Smooth muscle cell (in vitro differentiated cells): ENCODE data around the gene SPTBN4. TPM values are rescaled to one million over a fixed set of nuclear protein-coding genes. Genes with fewer than 3 reads are reported as not detected.
"Not testable (repeated sequence)": the region's sequence is repeated elsewhere in the genome, so short reads cannot be mapped to it uniquely, and the experiment has no call there.

Experiments
- DNase-seq: peaks from one replicate; lab custom pipeline; 2025; ENCODE audit not compliant: unreplicated experiment; lab: John Stamatoyannopoulos, UW
- H2AFZ ChIP-seq: fragments of 200-600 bp; sonication (generic); 2 replicates; pipeline ENCODE4 v1.6.0; 2016; ENCODE audit warnings: antibody characterized with exemption, low read depth, mild to moderate bottlenecking
- H3F3A ChIP-seq: fragments of 200-600 bp; sonication (generic); 2 replicates; pipeline ENCODE4 v1.6.0; 2017; ENCODE audit warnings: antibody characterized with exemption, low read depth
- H3K27ac ChIP-seq: fragments of 200-600 bp; sonication (generic); 2 replicates; pipeline ENCODE4 v1.5.1; 2016; ENCODE audit warnings: low read depth, mild to moderate bottlenecking
- H3K27me3 ChIP-seq: fragments of 200-600 bp; sonication (generic); 2 replicates; pipeline ENCODE4 v1.6.1; 2016; ENCODE audit warnings: low read depth, mild to moderate bottlenecking
- H3K36me3 ChIP-seq: fragments of 200-600 bp; sonication (generic); 2 replicates; pipeline ENCODE4 v1.5.1; 2016; ENCODE audit warnings: low read depth
- H3K4me1 ChIP-seq: fragments of 200-600 bp; sonication (generic); 2 replicates; pipeline ENCODE4 v1.5.1; 2016; ENCODE audit warnings: low read depth
- H3K4me2 ChIP-seq: fragments of 200-600 bp; sonication (generic); 2 replicates; pipeline ENCODE4 v1.6.0; 2016; ENCODE audit warnings: mild to moderate bottlenecking
- H3K4me3 ChIP-seq: fragments of 200-600 bp; sonication (generic); 2 replicates; pipeline ENCODE4 v1.5.1; 2016; ENCODE audit warnings: mild to moderate bottlenecking
- H3K79me2 ChIP-seq: fragments of 200-600 bp; sonication (generic); 2 replicates; pipeline ENCODE4 v1.6.0; 2016; ENCODE audit warnings: low read depth, mild to moderate bottlenecking
- H3K9ac ChIP-seq: fragments of 200-600 bp; sonication (generic); 2 replicates; pipeline ENCODE4 v1.6.0; 2016; ENCODE audit warnings: low read depth
- H3K9me3 ChIP-seq: fragments of 200-600 bp; sonication (generic); replicated peaks from 2 replicates; pipeline ENCODE4 v1.5.1; 2016; ENCODE audit warnings: low read depth
- H4K20me1 ChIP-seq: fragments of 200-600 bp; sonication (generic); 2 replicates; pipeline ENCODE4 v1.6.0; 2016; ENCODE audit warnings: low read depth
- WGBS: methylation state at CpG from one replicate; pipeline ENCODE4 v1.1.7; 2016; ENCODE audit warnings: low lambda C conversion rate; 5-methylcytosine and 5-hydroxymethylcytosine counted together
- polyA plus RNA-seq: library from polyadenylated mRNA; unstranded; fragments of >200 nt; fragmentation: Nextera tagmentation; extraction: Ambion mirVana; gene quantifications from 2 replicates; pipeline ENCODE4 v1.2.1, GENCODE V29; 2016
- total RNA-seq: library from RNA; depleted of rRNA; stranded (reverse); fragments of >200 nt; gene quantifications from 2 replicates; pipeline ENCODE4 v1.2.3, GENCODE V29; 2014
- TF ChIP-seq, protein P1 (sequence below): fragments of 200-600 bp; sonication (generic); IDR thresholded peaks from 2 replicates; pipeline ENCODE4 v1.5.1; 2017; ENCODE audit warnings: borderline replicate concordance, mild to moderate bottlenecking, antibody characterized with exemption; ENCODE audit not compliant: insufficient read depth, poor library complexity, severe bottlenecking

Gene SPTBN4
- total and polyA plus RNA-seq, 2 experiments from 2014 or later: 1.0 to 1.2 TPM

DNA sequence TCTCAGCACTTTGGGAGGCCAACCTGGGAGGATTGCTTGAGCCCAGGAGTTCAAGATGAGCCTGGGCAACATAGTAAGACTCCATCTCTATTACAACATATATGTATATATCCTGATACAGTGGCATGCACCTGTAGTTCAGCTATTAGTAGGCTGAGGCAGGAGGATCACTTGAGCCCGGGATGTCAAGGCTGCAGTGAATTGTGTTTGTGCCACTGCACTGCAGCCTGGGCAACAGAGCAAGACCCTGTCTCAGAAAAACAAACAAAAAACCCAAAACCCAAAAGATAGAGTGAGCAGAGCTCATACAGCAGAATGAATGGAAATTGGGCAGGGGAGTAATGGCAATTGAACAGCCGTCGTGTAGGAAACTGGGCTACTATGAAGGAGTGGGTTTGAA, 92.6 kb downstream of the SPTBN4 start:
- H3K9me3 ChIP-seq: no peaks in the 10 kb centered on the region
- H2AFZ ChIP-seq: no peak overlapping the region
- H3K36me3 ChIP-seq: no peaks in the 10 kb centered on the region
- DNase-seq: no peak
- no peaks in the 10 kb centered on the region for H3F3A ChIP-seq
- no peaks in the 10 kb centered on the region for H3K4me1 ChIP-seq
- H3K27ac ChIP-seq: no peak overlapping the region
- H4K20me1 ChIP-seq: no peaks in the 10 kb centered on the region
- no peak overlapping the region for H3K4me3 ChIP-seq
- H3K4me2 ChIP-seq: no peak overlapping the region
- H3K27me3 ChIP-seq: peaks cover 57% of the 10 kb centered on the region
- WGBS: 87% methylated on average over 3 of the region's 3 CpGs
- no peaks in the 10 kb centered on the region for H3K79me2 ChIP-seq
- TF ChIP-seq, protein P1, sequence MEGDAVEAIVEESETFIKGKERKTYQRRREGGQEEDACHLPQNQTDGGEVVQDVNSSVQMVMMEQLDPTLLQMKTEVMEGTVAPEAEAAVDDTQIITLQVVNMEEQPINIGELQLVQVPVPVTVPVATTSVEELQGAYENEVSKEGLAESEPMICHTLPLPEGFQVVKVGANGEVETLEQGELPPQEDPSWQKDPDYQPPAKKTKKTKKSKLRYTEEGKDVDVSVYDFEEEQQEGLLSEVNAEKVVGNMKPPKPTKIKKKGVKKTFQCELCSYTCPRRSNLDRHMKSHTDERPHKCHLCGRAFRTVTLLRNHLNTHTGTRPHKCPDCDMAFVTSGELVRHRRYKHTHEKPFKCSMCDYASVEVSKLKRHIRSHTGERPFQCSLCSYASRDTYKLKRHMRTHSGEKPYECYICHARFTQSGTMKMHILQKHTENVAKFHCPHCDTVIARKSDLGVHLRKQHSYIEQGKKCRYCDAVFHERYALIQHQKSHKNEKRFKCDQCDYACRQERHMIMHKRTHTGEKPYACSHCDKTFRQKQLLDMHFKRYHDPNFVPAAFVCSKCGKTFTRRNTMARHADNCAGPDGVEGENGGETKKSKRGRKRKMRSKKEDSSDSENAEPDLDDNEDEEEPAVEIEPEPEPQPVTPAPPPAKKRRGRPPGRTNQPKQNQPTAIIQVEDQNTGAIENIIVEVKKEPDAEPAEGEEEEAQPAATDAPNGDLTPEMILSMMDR: no peak
- no peak overlapping the region for H3K9ac ChIP-seq

DNA sequence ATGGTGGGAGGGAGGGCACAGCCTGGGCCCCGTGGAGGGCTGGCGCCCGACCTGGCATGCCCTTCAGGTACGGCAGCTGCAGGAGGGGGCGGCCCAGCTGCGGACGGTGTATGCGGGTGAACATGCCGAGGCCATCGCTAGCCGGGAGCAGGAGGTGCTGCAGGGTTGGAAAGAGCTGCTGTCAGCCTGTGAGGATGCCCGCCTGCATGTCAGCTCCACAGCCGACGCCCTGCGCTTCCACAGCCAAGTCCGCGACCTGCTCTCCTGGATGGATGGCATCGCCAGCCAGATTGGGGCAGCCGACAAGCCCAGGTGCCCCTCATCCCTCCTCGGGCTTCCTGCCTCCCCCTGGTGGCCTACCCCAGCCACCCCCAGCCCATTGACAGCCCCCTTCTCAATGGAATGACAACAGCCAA, 93.3 kb downstream of the SPTBN4 start:
- no peak overlapping the region for H3K27ac ChIP-seq
- DNase-seq: no peak
- 88% methylated on average over 12 of the region's 20 CpGs for WGBS
- H3K4me1 ChIP-seq: no peaks in the 10 kb centered on the region
- H3K79me2 ChIP-seq: no peaks in the 10 kb centered on the region
- H3K4me2 ChIP-seq: no peak overlapping the region
- peaks cover 57% of the 10 kb centered on the region for H3K27me3 ChIP-seq
- H3F3A ChIP-seq: no peaks in the 10 kb centered on the region
- no peak overlapping the region for H2AFZ ChIP-seq
- TF ChIP-seq, protein P1: no peak
- H3K9ac ChIP-seq: no peak overlapping the region
- H4K20me1 ChIP-seq: no peaks in the 10 kb centered on the region
- no peak overlapping the region for H3K4me3 ChIP-seq
- H3K36me3 ChIP-seq: no peaks in the 10 kb centered on the region
- H3K9me3 ChIP-seq: no peaks in the 10 kb centered on the region

DNA sequence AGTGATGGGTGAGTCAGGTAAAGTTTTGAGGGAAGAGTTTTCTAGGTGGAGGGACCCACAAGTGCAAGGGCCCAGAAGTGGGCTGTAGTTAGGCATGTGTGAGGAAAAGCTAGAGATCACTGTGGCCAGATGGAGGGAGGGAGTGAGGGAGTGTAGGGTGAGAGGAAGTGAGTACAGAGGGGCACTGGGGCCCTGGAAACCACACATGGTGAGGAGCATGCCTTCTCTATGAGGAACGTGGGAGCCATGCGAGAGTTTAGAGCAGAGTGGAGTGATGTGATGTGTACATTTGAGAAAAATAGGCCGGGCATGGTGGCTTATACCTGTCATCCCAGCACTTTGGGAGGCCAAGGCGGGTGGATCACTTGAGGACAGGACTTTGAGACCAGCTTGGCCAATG, 95.1 kb downstream of the SPTBN4 start:
- TF ChIP-seq, protein P1: no peak
- Histone ChIP-seq H3K9ac (no peak overlapping the region), H4K20me1 (no peaks in the 10 kb centered on the region), H3K36me3 (no peaks in the 10 kb centered on the region), H3K79me2 (no peaks in the 10 kb centered on the region), H3K9me3 (no peaks in the 10 kb centered on the region), H3F3A (no peaks in the 10 kb centered on the region), H3K27ac (no peak overlapping the region), H3K27me3 (peaks cover 65% of the 10 kb centered on the region), H2AFZ (no peak overlapping the region), H3K4me1 (no peaks in the 10 kb centered on the region), H3K4me3 (no peak overlapping the region), H3K4me2 (no peak overlapping the region)
- WGBS: 82% methylated on average over 4 of the region's 4 CpGs
- DNase-seq: no peak

DNA sequence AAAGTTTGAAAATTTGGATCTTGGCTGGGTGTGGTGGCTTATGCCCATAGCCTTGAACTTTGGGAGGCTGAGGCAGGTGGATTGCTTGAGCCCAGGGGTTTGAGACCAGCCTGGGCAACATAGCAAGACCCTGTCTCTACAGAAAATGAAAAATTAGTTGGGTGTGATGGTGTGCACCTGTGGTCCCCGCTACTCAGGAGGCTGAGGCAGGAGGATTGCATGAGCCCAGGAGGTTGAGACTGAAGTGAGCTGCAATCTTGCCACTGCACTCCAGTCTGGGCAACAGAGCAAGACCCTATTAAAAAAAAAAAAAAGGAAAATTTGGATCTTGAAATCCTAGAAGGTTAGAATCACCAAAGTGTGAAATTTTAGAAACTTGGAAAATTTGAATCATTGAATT, 97.7 kb downstream of the SPTBN4 start:
- not testable (repeated sequence) for H2AFZ ChIP-seq, H3F3A ChIP-seq, H3K9me3 ChIP-seq, H4K20me1 ChIP-seq, H3K36me3 ChIP-seq, H3K27ac ChIP-seq, DNase-seq, H3K4me3 ChIP-seq, H3K79me2 ChIP-seq, H3K4me1 ChIP-seq, H3K9ac ChIP-seq, H3K4me2 ChIP-seq
- peaks cover 82% of the 10 kb centered on the region for H3K27me3 ChIP-seq
- WGBS: 100% methylated on average over 1 of the region's 1 CpG
